GM23338 (cell line): Measurements from ENCODE around the gene TMEM120B. TPM values are rescaled to one million over a fixed set of nuclear protein-coding genes. Genes with fewer than 3 reads are reported as not detected.

Experiments used
- ATAC-seq: fragments of 200-7000 bp; cut with Tn5 transposase; 3 replicates; pipeline ENCODE4 v1.9.1; 2020
- DNase-seq: peaks from one replicate; pipeline ENCODE4 v3.0.0-alpha.2; 2015; ENCODE audit warnings: low spot score
- H2AFZ ChIP-seq: fragments of 200-600 bp; sonication (generic); 2 replicates; pipeline ENCODE4 v1.8.0; 2016; ENCODE audit warnings: antibody characterized with exemption, mild to moderate bottlenecking, moderate library complexity
- H3F3A ChIP-seq: fragments of 200-600 bp; sonication (generic); replicated peaks from 2 replicates; pipeline ENCODE4 v1.8.0; 2017; ENCODE audit warnings: antibody characterized with exemption, mixed run types, low read depth
- H3K27ac ChIP-seq: fragments of 200-600 bp; sonication (generic); 2 replicates; pipeline ENCODE4 v1.6.1; 2016; ENCODE audit warnings: low read depth
- H3K27me3 ChIP-seq: fragments of 200-600 bp; sonication (generic); 2 replicates; pipeline ENCODE4 v1.8.0; 2016; ENCODE audit warnings: mild to moderate bottlenecking, mixed run types, moderate library complexity; ENCODE audit not compliant: insufficient read depth
- H3K36me3 ChIP-seq: fragments of 200-600 bp; sonication (generic); 2 replicates; pipeline ENCODE4 v1.8.0; 2016; ENCODE audit warnings: mild to moderate bottlenecking; ENCODE audit not compliant: insufficient read depth
- H3K4me1 ChIP-seq: fragments of 200-600 bp; sonication (generic); 2 replicates; pipeline ENCODE4 v1.8.0; 2016; ENCODE audit warnings: mild to moderate bottlenecking, moderate library complexity; ENCODE audit not compliant: insufficient read depth
- H3K4me2 ChIP-seq: fragments of 200-600 bp; sonication (generic); 2 replicates; pipeline ENCODE4 v1.7.1; 2017; ENCODE audit warnings: mixed run types
- H3K4me3 ChIP-seq: fragments of 200-600 bp; sonication (generic); 2 replicates; pipeline ENCODE4 v1.6.1; 2016; ENCODE audit warnings: mixed run types
- H3K79me2 ChIP-seq: fragments of 200-600 bp; sonication (generic); replicated peaks from 2 replicates; pipeline ENCODE4 v1.8.0; 2017; ENCODE audit warnings: mild to moderate bottlenecking; ENCODE audit not compliant: insufficient read depth
- H3K9me2 ChIP-seq: fragments of 200-600 bp; sonication (generic); 2 replicates; pipeline ENCODE4 v1.8.0; 2017; ENCODE audit not compliant: insufficient read depth
- H4K20me1 ChIP-seq: fragments of 200-600 bp; sonication (generic); replicated peaks from 2 replicates; pipeline ENCODE4 v1.8.0; 2017; ENCODE audit warnings: mild to moderate bottlenecking; ENCODE audit not compliant: insufficient read depth
- H3K27ac Mint-ChIP-seq: 2 replicates; pipeline ENCODE4 v1.8.0; 2020; ENCODE audit warnings: inconsistent platforms, mild to moderate bottlenecking, moderate library complexity, mixed read lengths
- H3K27me3 Mint-ChIP-seq: 3 replicates; pipeline ENCODE4 v1.8.0; 2022; ENCODE audit warnings: low read depth, mild to moderate bottlenecking, moderate library complexity, mixed read lengths, inconsistent platforms; ENCODE audit not compliant: insufficient read depth, poor library complexity
- H3K36me3 Mint-ChIP-seq: 3 replicates; pipeline ENCODE4 v1.8.0; 2021; ENCODE audit warnings: low read depth, mild to moderate bottlenecking, inconsistent platforms, moderate library complexity, mixed read lengths
- H3K4me1 Mint-ChIP-seq: 3 replicates; pipeline ENCODE4 v1.8.0; 2020; ENCODE audit warnings: mild to moderate bottlenecking, inconsistent platforms, mixed read lengths
- H3K4me3 Mint-ChIP-seq: 3 replicates; pipeline ENCODE4 v1.8.0; 2021; ENCODE audit warnings: moderate library complexity, mild to moderate bottlenecking, inconsistent platforms, mixed read lengths
- H3K9me3 Mint-ChIP-seq: 3 replicates; pipeline ENCODE4 v1.8.0; 2020; ENCODE audit warnings: moderate library complexity, mild to moderate bottlenecking, inconsistent platforms, mixed read lengths
- CREB1 ChIP-seq: fragments of 250-450 bp; sonication (Bioruptor Pico); IDR thresholded peaks from 2 replicates; pipeline ENCODE4 v1.5.0; 2020; ENCODE audit warnings: low read depth, mild to moderate bottlenecking, moderate library complexity
- EZH2 ChIP-seq: fragments of 200-600 bp; sonication (generic); IDR thresholded peaks from one replicate; pipeline ENCODE4 v1.8.0; 2017; ENCODE audit warnings: antibody characterized with exemption, mild to moderate bottlenecking, low read depth; ENCODE audit not compliant: unreplicated experiment
- EZH2phosphoT487 ChIP-seq: fragments of 200-600 bp; sonication (generic); IDR thresholded peaks from one replicate; pipeline ENCODE4 v1.8.1; 2018; ENCODE audit warnings: antibody characterized with exemption; ENCODE audit not compliant: unreplicated experiment
- JUNB ChIP-seq: IDR thresholded peaks from one replicate; pipeline ENCODE4 v1.6.1; 2016; ENCODE audit warnings: antibody characterized with exemption; ENCODE audit not compliant: unreplicated experiment
- POLR2AphosphoS5 ChIP-seq: IDR thresholded peaks from 2 replicates; pipeline ENCODE4 v1.6.1; 2016; ENCODE audit warnings: antibody characterized with exemption, low read depth
- STAT1 ChIP-seq: IDR thresholded peaks from one replicate; pipeline ENCODE4 v1.6.1; 2016; ENCODE audit warnings: antibody characterized with exemption; ENCODE audit not compliant: unreplicated experiment
- ZNF114 ChIP-seq: fragments of 250-450 bp; sonication (Bioruptor Pico); IDR thresholded peaks from 2 replicates; pipeline ENCODE4 v1.5.0; 2020; ENCODE audit warnings: mild to moderate bottlenecking, moderate library complexity
- ZNF331 ChIP-seq: fragments of 250-450 bp; sonication (Bioruptor Pico); IDR thresholded peaks from 2 replicates; pipeline ENCODE4 v1.5.0; 2020; ENCODE audit warnings: low read depth, mild to moderate bottlenecking, moderate library complexity
- polyA plus RNA-seq: library from polyadenylated mRNA; unstranded; fragments of >200 nt; fragmentation: Nextera tagmentation; extraction: Ambion mirVana; gene quantifications from 2 replicates; pipeline ENCODE4 v1.2.1, GENCODE V29; 2016
- total RNA-seq: library from RNA; depleted of rRNA; stranded (reverse); fragments of >200 nt; shearing (Covaris generic); gene quantifications from 2 replicates; pipeline ENCODE4 v1.2.3, GENCODE V29; 2014
- TF ChIP-seq, protein P1 (sequence below): IDR thresholded peaks from one replicate; pipeline ENCODE4 v1.6.1; 2018; ENCODE audit warnings: antibody characterized with exemption; ENCODE audit not compliant: unreplicated experiment
- TF ChIP-seq, protein P2 (sequence below): IDR thresholded peaks from 2 replicates; pipeline ENCODE4 v1.6.1; 2016; ENCODE audit warnings: antibody characterized with exemption
- TF ChIP-seq, protein P3 (sequence below): fragments of 250-450 bp; sonication (Bioruptor Pico); IDR thresholded peaks from 2 replicates; pipeline ENCODE4 v1.5.0; 2020; ENCODE audit warnings: mild to moderate bottlenecking, moderate library complexity

Gene TMEM120B
- total and polyA plus RNA-seq, 2 experiments from 2014 or later = 15.0 to 36.0 TPM

DNA sequence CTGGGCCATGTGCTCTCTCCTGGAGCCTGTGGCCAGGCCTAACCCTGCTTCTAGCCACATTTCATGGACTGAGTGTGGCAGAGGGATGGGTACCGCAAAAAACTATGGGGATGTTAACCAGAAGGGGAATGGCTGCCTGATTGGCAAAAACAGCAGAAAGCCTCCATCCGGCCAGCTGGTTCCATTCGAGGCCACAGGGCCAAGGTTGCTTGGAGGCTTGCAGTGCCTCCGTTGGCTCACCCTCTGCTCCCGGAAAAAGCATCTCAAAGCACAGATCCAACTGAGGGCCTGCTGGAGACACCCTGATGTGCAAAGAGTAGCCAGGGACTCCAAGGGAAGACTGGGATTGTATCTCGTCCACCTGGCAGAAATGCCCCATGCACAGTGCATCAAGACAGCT is 16.5 kb downstream of the TMEM120B start (continued):
- TF ChIP-seq, protein P1, sequence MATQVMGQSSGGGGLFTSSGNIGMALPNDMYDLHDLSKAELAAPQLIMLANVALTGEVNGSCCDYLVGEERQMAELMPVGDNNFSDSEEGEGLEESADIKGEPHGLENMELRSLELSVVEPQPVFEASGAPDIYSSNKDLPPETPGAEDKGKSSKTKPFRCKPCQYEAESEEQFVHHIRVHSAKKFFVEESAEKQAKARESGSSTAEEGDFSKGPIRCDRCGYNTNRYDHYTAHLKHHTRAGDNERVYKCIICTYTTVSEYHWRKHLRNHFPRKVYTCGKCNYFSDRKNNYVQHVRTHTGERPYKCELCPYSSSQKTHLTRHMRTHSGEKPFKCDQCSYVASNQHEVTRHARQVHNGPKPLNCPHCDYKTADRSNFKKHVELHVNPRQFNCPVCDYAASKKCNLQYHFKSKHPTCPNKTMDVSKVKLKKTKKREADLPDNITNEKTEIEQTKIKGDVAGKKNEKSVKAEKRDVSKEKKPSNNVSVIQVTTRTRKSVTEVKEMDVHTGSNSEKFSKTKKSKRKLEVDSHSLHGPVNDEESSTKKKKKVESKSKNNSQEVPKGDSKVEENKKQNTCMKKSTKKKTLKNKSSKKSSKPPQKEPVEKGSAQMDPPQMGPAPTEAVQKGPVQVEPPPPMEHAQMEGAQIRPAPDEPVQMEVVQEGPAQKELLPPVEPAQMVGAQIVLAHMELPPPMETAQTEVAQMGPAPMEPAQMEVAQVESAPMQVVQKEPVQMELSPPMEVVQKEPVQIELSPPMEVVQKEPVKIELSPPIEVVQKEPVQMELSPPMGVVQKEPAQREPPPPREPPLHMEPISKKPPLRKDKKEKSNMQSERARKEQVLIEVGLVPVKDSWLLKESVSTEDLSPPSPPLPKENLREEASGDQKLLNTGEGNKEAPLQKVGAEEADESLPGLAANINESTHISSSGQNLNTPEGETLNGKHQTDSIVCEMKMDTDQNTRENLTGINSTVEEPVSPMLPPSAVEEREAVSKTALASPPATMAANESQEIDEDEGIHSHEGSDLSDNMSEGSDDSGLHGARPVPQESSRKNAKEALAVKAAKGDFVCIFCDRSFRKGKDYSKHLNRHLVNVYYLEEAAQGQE = no peak

DNA sequence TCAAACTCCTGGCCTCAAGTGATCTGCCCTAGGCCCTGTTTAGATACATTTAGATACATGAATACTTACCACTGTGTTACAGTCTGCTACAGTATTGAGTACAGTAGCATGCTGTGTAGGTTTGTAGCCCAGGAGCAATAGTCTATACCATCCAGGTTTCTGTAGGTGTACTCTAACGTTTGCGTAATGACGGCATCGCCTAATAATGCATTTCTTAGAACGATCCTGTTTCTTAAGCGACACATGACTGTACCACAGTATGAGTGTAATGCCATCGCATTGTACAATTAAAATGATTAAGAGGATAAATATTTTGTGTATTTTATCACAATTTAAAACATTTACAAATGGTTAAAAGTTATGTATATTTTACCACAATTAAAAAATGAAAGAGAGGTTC is 18.9 kb downstream of the TMEM120B start:
- no peak overlapping the region for H3K27ac Mint-ChIP-seq
- peaks cover 3% of the 10 kb centered on the region; the same call in 1 of the 3 replicates for H3K4me1 Mint-ChIP-seq
- H3K36me3 Mint-ChIP-seq = peaks cover 6% of the 10 kb centered on the region; the same call in 1 of the 3 replicates
- H3K4me3 Mint-ChIP-seq = no peak overlapping the region
- no peaks in the 10 kb centered on the region for H3K9me2 ChIP-seq
- H3K27ac ChIP-seq = no peak overlapping the region
- H3K27me3 ChIP-seq = no peaks in the 10 kb centered on the region
- no peak overlapping the region for H3K4me2 ChIP-seq
- ATAC-seq (no peak), DNase-seq (no peak)
- no peaks in the 10 kb centered on the region; the same call in 1 of the 2 replicates for H3K36me3 ChIP-seq
- peaks cover 5% of the 10 kb centered on the region for H3K27me3 Mint-ChIP-seq
- no peak overlapping the region for H2AFZ ChIP-seq
- H4K20me1 ChIP-seq = peaks cover 16% of the 10 kb centered on the region
- H3K4me3 ChIP-seq = no peak overlapping the region
- H3K9me3 Mint-ChIP-seq = no peaks in the 10 kb centered on the region
- H3F3A ChIP-seq = no peaks in the 10 kb centered on the region; the same call in 1 of the 2 replicates
- no peaks in the 10 kb centered on the region for H3K4me1 ChIP-seq
- peaks cover 30% of the 10 kb centered on the region; the same call in 1 of the 2 replicates for H3K79me2 ChIP-seq
- no peak for TF ChIP-seq JUNB
- no peak for TF ChIP-seq EZH2
- TF ChIP-seq, protein P1 = no peak
- no peak for TF ChIP-seq CREB1 (CRISPR knock-in tag)
- TF ChIP-seq POLR2AphosphoS5 = no peak
- no peak for TF ChIP-seq STAT1
- no peak for TF ChIP-seq ZNF331
- TF ChIP-seq EZH2phosphoT487 = no peak
- no peak for TF ChIP-seq ZNF114 (CRISPR knock-in tag)
- TF ChIP-seq, protein P2, sequence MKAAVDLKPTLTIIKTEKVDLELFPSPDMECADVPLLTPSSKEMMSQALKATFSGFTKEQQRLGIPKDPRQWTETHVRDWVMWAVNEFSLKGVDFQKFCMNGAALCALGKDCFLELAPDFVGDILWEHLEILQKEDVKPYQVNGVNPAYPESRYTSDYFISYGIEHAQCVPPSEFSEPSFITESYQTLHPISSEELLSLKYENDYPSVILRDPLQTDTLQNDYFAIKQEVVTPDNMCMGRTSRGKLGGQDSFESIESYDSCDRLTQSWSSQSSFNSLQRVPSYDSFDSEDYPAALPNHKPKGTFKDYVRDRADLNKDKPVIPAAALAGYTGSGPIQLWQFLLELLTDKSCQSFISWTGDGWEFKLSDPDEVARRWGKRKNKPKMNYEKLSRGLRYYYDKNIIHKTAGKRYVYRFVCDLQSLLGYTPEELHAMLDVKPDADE = no peak
- TF ChIP-seq, protein P3, sequence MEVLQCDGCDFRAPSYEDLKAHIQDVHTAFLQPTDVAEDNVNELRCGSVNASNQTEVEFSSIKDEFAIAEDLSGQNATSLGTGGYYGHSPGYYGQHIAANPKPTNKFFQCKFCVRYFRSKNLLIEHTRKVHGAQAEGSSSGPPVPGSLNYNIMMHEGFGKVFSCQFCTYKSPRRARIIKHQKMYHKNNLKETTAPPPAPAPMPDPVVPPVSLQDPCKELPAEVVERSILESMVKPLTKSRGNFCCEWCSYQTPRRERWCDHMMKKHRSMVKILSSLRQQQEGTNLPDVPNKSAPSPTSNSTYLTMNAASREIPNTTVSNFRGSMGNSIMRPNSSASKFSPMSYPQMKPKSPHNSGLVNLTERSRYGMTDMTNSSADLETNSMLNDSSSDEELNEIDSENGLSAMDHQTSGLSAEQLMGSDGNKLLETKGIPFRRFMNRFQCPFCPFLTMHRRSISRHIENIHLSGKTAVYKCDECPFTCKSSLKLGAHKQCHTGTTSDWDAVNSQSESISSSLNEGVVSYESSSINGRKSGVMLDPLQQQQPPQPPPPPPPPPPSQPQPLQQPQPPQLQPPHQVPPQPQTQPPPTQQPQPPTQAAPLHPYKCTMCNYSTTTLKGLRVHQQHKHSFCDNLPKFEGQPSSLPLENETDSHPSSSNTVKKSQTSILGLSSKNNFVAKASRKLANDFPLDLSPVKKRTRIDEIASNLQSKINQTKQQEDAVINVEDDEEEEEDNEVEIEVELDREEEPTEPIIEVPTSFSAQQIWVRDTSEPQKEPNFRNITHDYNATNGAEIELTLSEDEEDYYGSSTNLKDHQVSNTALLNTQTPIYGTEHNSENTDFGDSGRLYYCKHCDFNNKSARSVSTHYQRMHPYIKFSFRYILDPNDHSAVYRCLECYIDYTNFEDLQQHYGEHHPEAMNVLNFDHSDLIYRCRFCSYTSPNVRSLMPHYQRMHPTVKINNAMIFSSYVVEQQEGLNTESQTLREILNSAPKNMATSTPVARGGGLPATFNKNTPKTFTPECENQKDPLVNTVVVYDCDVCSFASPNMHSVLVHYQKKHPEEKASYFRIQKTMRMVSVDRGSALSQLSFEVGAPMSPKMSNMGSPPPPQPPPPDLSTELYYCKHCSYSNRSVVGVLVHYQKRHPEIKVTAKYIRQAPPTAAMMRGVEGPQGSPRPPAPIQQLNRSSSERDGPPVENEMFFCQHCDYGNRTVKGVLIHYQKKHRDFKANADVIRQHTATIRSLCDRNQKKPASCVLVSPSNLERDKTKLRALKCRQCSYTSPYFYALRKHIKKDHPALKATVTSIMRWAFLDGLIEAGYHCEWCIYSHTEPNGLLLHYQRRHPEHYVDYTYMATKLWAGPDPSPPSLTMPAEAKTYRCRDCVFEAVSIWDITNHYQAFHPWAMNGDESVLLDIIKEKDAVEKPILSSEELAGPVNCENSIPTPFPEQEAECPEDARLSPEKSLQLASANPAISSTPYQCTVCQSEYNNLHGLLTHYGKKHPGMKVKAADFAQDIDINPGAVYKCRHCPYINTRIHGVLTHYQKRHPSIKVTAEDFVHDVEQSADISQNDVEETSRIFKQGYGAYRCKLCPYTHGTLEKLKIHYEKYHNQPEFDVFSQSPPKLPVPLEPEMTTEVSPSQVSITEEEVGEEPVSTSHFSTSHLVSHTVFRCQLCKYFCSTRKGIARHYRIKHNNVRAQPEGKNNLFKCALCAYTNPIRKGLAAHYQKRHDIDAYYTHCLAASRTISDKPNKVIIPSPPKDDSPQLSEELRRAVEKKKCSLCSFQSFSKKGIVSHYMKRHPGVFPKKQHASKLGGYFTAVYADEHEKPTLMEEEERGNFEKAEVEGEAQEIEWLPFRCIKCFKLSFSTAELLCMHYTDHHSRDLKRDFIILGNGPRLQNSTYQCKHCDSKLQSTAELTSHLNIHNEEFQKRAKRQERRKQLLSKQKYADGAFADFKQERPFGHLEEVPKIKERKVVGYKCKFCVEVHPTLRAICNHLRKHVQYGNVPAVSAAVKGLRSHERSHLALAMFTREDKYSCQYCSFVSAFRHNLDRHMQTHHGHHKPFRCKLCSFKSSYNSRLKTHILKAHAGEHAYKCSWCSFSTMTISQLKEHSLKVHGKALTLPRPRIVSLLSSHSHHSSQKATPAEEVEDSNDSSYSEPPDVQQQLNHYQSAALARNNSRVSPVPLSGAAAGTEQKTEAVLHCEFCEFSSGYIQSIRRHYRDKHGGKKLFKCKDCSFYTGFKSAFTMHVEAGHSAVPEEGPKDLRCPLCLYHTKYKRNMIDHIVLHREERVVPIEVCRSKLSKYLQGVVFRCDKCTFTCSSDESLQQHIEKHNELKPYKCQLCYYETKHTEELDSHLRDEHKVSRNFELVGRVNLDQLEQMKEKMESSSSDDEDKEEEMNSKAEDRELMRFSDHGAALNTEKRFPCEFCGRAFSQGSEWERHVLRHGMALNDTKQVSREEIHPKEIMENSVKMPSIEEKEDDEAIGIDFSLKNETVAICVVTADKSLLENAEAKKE = no peak
